HEK293T (cell line): ENCODE results near the gene ACACB.

Source experiments
- CTCF ChIA-PET: fragments of 350-600 bp; formaldehyde crosslinking; extraction: SDS; loops from one replicate; lab custom pipeline; 2021; ENCODE audit warnings: antibody characterized with exemption, inconsistent platforms; lab: Yijun Ruan, JAX
- POLR2A ChIA-PET: fragments of 350-600 bp; formaldehyde crosslinking; extraction: SDS; loops from one replicate; lab custom pipeline; 2020; ENCODE audit warnings: antibody characterized with exemption, inconsistent platforms; lab: Yijun Ruan, JAX
- DNase-seq: peaks from one replicate; pipeline ENCODE4 v3.0.0; 2012; ENCODE audit warnings: mixed read lengths; ENCODE audit errors: extremely low spot score
- ARNT ChIP-seq: fragments of 450-650 bp; IDR thresholded peaks from 2 replicates; pipeline ENCODE4 v1.6.1; 2017; ENCODE audit warnings: mild to moderate bottlenecking
- BHLHE40 ChIP-seq: fragments of 450-650 bp; IDR thresholded peaks from 2 replicates; pipeline ENCODE4 v1.6.1; 2016; ENCODE audit warnings: mild to moderate bottlenecking, moderate library complexity, borderline replicate concordance
- CTBP1 ChIP-seq: fragments of 450-650 bp; IDR thresholded peaks from 2 replicates; pipeline ENCODE4 v1.6.1; 2016; ENCODE audit warnings: borderline replicate concordance
- ELF4 ChIP-seq: fragments of 450-650 bp; IDR thresholded peaks from 2 replicates; pipeline ENCODE4 v1.6.1; 2017; ENCODE audit warnings: antibody characterized with exemption
- FOXA1 ChIP-seq: fragments of 450-650 bp; IDR thresholded peaks from 2 replicates; pipeline ENCODE4 v1.6.1; 2016; ENCODE audit warnings: mild to moderate bottlenecking
- FOXK2 ChIP-seq: fragments of 450-650 bp; IDR thresholded peaks from 2 replicates; pipeline ENCODE4 v1.6.1; 2016; ENCODE audit warnings: mild to moderate bottlenecking
- FOXM1 ChIP-seq: fragments of 450-650 bp; IDR thresholded peaks from 2 replicates; pipeline ENCODE4 v1.6.1; 2017; ENCODE audit warnings: mild to moderate bottlenecking, borderline replicate concordance
- HDGF ChIP-seq: fragments of 450-650 bp; IDR thresholded peaks from 2 replicates; pipeline ENCODE4 v1.6.1; 2017; ENCODE audit warnings: antibody characterized with exemption, borderline replicate concordance
- L3MBTL2 ChIP-seq: fragments of 450-650 bp; conservative IDR thresholded peaks from 2 replicates; pipeline ENCODE4 v1.6.1; 2016; ENCODE audit warnings: mild to moderate bottlenecking
- LEF1 ChIP-seq: fragments of 450-650 bp; IDR thresholded peaks from 2 replicates; pipeline ENCODE4 v1.6.1; 2017; ENCODE audit warnings: mild to moderate bottlenecking, borderline replicate concordance
- NFRKB ChIP-seq: fragments of 450-650 bp; IDR thresholded peaks from 2 replicates; pipeline ENCODE4 v1.6.1; 2016; ENCODE audit warnings: mild to moderate bottlenecking, moderate library complexity
- SP1 ChIP-seq: fragments of 450-650 bp; IDR thresholded peaks from 2 replicates; pipeline ENCODE4 v1.6.1; 2017
- SUZ12 ChIP-seq: fragments of 450-650 bp; IDR thresholded peaks from 2 replicates; pipeline ENCODE4 v1.6.1; 2016; ENCODE audit warnings: mild to moderate bottlenecking
- TARDBP ChIP-seq: fragments of 450-650 bp; IDR thresholded peaks from 2 replicates; pipeline ENCODE4 v1.6.1; 2016
- ZNF384 ChIP-seq: fragments of 450-650 bp; IDR thresholded peaks from 2 replicates; pipeline ENCODE4 v1.6.1; 2016
- TF ChIP-seq, protein P1 (sequence below): fragments of 450-650 bp; IDR thresholded peaks from 2 replicates; pipeline ENCODE4 v1.6.1; 2016

Gene ACACB

DNA sequence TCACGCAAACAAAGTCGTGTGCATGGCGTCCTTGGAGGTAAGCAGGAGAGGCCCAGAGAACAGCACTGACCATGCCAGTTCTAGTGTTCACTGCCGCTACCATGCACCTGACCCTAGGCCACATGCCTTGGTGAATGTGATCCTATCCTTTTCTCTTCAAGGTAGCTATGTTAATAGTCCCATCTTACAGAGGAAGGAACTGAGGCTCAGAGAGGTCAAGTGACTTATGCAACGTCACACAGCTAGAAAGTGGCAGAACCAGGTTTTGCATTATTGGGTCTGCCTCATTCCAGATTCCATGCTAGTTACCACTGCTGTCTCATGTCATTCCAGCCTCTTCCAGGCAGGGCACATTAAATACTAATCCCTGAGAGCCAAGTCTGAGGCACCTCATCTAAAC is 107.5 kb downstream of the ACACB start:
- DNase-seq, result no peak
- CTCF ChIA-PET, result no interaction called here
- TF ChIP-seq ZNF384 (no peak), ELF4 (no peak), HDGF (no peak), CTBP1 (no peak), BHLHE40 (no peak), SP1 (no peak)
- POLR2A ChIA-PET, result no interaction called here

DNA sequence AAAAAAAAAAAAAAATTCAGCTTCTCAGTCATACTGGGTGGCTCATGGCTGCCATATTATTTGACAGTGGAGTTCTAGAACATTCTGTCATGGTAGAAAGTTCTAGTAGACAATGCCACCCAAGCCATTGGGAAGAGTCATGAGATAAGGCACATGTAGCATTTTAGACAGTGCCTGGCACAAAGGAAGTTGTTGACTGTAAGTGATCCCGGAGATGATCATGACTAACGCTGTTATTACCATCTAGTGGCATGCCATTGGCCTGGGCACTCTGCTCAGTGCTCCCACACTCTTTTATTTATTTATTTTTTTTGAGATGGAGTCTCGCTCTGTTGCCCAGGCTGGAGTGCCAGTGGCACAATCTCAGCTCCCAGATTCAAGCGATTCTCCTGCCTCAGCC is 112.3 kb downstream of the ACACB start:
- no peak for DNase-seq
- POLR2A ChIA-PET, result no interaction called here
- CTCF ChIA-PET, result no interaction called here
- TF ChIP-seq HDGF (no peak), TARDBP (no peak), FOXA1 (no peak)
- TF ChIP-seq, protein P1, sequence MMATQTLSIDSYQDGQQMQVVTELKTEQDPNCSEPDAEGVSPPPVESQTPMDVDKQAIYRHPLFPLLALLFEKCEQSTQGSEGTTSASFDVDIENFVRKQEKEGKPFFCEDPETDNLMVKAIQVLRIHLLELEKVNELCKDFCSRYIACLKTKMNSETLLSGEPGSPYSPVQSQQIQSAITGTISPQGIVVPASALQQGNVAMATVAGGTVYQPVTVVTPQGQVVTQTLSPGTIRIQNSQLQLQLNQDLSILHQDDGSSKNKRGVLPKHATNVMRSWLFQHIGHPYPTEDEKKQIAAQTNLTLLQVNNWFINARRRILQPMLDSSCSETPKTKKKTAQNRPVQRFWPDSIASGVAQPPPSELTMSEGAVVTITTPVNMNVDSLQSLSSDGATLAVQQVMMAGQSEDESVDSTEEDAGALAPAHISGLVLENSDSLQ, result no peak

DNA sequence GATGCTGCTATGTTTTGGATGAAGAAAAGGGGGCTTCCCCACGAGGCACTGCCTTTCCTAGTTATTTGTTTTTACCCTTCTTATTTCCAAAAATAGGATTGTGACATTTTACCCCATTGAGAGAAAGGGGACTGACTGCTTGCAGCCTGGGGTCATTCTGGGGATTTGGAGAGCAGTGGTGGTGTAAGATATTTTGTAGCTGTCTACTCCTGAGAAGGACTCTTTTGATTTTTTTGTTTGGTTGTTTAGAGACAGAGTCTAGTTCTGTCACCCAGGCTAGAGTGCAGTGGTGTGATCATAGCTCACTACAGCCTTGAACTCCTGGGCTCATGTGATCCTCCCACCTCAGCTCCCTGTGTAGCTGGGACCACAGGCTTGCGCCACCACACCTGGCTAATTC is 113.8 kb downstream of the ACACB start:
- TF ChIP-seq TARDBP (no peak), SP1 (no peak), NFRKB (no peak), FOXK2 (no peak), LEF1 (no peak)
- ChIA-PET CTCF (no interaction called here), POLR2A (no interaction called here)
- no peak for DNase-seq

DNA sequence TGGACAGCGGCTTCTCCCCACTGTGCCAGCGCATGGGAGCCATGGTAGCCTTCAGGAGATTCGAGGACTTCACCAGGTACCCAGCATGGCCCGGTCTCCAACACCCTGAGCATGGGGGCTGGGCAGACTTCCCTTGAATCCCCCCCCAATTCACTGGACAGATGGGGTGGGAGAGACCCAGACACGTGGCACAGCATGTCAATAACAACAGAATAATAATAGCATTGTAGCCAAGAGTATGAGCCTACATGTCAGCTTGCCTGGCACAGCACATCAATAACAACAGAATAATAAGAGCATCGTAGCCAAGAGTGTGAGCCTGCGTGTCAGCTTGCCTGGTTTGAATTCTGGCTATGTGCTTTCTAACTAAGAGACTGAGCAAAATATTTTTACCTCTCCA is 116.3 kb downstream of the ACACB start:
- DNase-seq, result no peak
- CTCF ChIA-PET, result no interaction called here
- TF ChIP-seq FOXM1 (no peak), L3MBTL2 (no peak), LEF1 (no peak), ARNT (no peak), BHLHE40 (no peak), CTBP1 (no peak), ZNF384 (no peak), FOXK2 (no peak), NFRKB (no peak), FOXA1 (no peak), HDGF (no peak), ELF4 (no peak), TARDBP (no peak), SUZ12 (no peak)
- TF ChIP-seq, protein P1, result no peak
- POLR2A ChIA-PET, result no interaction called here

DNA sequence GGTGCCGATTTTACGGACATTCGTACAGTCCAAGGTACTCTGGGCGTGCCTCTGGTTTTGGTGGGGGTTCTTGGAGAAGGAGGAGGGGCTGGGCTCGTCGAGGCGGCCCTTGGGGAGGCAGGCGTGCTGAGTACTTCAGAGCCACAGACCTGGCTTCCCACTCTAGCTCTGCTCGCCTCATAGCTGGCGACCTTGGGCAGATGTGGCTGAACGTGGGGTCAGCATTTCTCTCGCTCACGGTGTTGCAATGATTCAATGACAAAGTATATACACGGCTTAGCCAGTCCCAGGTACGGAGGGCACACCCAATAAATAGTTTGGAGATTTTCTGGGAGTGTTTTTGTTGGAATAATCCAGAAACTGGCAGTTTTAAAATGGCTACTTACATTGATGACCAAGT is 117.6 kb downstream of the ACACB start:
- no peak for DNase-seq
- TF ChIP-seq HDGF (no peak), FOXK2 (no peak), ELF4 (no peak), FOXA1 (no peak), NFRKB (no peak), ZNF384 (no peak), LEF1 (no peak)
- TF ChIP-seq, protein P1, result no peak
- POLR2A ChIA-PET, result no interaction called here
- CTCF ChIA-PET, result no interaction called here

DNA sequence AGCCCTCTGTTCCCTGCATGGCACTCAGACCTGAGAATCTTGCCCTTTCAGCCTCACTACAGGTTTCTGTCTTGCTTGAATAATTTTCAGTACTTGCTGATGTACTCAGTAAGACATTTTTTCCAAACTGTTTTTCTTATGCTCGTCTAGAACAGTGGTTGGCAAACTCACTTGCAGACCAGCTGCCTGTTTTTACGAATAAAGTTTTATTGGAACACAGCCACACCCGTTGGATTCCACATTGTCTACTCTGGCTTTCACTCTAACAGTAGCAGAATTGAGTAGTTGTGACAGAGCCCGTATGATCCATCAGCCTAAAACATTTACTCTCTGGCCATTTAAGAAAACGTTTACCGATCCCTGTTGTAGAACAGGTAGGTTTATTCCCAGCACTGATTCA is 119.9 kb downstream of the ACACB start:
- DNase-seq, result no peak
- POLR2A ChIA-PET, result no interaction called here
- TF ChIP-seq SUZ12 (no peak), FOXM1 (no peak), ARNT (no peak), HDGF (no peak), ELF4 (no peak), FOXK2 (no peak), FOXA1 (no peak), LEF1 (no peak), ZNF384 (no peak), TARDBP (no peak), SP1 (no peak), CTBP1 (no peak), L3MBTL2 (no peak), BHLHE40 (no peak), NFRKB (no peak)
- TF ChIP-seq, protein P1, result no peak
- CTCF ChIA-PET, result no interaction called here
